Measurements from ENCODE around the gene SORCS2. TPM values are rescaled to one million over a fixed set of nuclear protein-coding genes. Genes with fewer than 3 reads are reported as not detected.
A peak's percentile ranks its signal among the peaks of the same experiment; 100 is the strongest.

SORCS2 gene
- total and polyA plus RNA-seq, 7 donors, result 0.18 to 1.5 (median 0.36) TPM

DNA sequence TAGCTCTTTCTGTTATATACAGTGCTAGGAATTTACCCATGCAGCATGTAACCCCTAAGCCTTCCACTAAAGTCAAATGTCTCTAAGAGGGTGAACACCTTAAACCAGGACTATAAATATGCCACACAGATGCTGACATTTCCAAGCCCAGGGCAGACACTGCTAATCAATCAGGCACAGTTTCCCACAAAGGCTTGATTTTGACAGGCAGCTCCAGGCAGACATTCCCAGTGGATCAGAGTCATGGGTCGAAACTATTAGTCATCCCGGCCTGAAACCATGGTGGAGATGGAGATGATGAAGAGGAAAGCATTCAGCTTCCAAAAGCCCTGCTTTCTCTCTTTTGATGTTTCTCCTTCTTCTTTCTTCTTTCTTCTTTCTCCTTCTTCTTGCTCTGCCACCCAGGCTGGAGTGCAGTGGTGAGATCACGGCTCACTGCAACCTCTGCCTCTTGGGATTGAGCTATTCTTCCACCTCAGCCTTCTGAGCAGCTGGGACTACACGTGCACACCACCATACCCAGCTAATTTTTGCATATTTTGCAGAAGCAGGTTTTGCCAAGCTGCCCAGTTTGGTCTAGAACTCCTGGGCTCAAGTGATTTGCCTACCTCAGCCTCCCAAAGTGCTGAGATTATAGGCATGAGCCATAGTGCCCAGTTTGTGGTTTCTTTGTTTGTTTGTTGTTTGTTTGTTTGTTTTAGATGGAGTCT, 21.0 kb upstream of the SORCS2 start:
- intact Hi-C loops (cut with DNase I), result no loop called here
- H3K27ac ChIP-seq, result no peak overlapping the region
- H3K36me3 ChIP-seq (ENCODE audit: insufficient read depth in 1 of 2, low read depth in 1 of 2), result no peaks in the 10 kb centered on the region
- no peaks in the 10 kb centered on the region for H3K9me3 ChIP-seq
- no peaks in the 10 kb centered on the region for H3K27me3 ChIP-seq (ENCODE audit: insufficient read depth in 3 of 3, low read length in 2 of 3)
- no peak overlapping the region for H3K4me3 ChIP-seq
- TF ChIP-seq, protein P1, sequence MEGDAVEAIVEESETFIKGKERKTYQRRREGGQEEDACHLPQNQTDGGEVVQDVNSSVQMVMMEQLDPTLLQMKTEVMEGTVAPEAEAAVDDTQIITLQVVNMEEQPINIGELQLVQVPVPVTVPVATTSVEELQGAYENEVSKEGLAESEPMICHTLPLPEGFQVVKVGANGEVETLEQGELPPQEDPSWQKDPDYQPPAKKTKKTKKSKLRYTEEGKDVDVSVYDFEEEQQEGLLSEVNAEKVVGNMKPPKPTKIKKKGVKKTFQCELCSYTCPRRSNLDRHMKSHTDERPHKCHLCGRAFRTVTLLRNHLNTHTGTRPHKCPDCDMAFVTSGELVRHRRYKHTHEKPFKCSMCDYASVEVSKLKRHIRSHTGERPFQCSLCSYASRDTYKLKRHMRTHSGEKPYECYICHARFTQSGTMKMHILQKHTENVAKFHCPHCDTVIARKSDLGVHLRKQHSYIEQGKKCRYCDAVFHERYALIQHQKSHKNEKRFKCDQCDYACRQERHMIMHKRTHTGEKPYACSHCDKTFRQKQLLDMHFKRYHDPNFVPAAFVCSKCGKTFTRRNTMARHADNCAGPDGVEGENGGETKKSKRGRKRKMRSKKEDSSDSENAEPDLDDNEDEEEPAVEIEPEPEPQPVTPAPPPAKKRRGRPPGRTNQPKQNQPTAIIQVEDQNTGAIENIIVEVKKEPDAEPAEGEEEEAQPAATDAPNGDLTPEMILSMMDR (IDR thresholded peaks at IDR 0.05), result no peak
- DNase-seq (peak in 1 of 2 donors; percentile 5), ATAC-seq (no peak)
- WGBS, 3 donors, result 54 to 66% (median 64%) methylated on average over 4 of the region's 4 CpGs
- no peaks in the 10 kb centered on the region for H3K4me1 ChIP-seq

DNA sequence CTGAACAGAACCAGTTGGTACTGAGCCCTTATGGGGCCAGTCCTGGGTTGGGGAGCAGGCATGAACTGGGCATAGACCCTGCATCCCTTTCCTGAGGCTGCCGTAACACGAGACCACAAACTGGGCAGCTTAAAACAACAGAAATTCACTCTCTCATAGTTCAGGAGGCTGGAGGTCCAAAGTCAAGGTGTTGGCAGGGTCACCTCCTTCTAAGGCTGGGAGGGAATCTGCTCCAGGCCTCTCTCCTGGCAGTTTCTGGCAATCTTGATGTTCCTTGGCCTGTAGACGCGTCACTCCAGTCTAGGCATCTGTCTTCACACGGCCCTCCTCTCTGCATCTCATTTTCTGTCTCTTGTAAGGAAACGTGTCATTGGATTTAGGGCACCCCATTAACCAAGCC, 19.8 kb upstream of the SORCS2 start:
- no peak overlapping the region for H3K27ac ChIP-seq
- H3K27me3 ChIP-seq (ENCODE audit: insufficient read depth in 3 of 3, low read length in 2 of 3), result no peaks in the 10 kb centered on the region
- ATAC-seq (no peak), DNase-seq (no peak)
- no peaks in the 10 kb centered on the region for H3K4me1 ChIP-seq
- TF ChIP-seq, protein P1 (IDR thresholded peaks at IDR 0.05), result no peak
- no peaks in the 10 kb centered on the region for H3K36me3 ChIP-seq (ENCODE audit: insufficient read depth in 1 of 2, low read depth in 1 of 2)
- 88 to 93% (median 93%) methylated on average over 6 of the region's 6 CpGs for WGBS, 3 donors
- no peaks in the 10 kb centered on the region for H3K9me3 ChIP-seq
- no peak overlapping the region for H3K4me3 ChIP-seq
- intact Hi-C loops (cut with DNase I), result no loop called here

DNA sequence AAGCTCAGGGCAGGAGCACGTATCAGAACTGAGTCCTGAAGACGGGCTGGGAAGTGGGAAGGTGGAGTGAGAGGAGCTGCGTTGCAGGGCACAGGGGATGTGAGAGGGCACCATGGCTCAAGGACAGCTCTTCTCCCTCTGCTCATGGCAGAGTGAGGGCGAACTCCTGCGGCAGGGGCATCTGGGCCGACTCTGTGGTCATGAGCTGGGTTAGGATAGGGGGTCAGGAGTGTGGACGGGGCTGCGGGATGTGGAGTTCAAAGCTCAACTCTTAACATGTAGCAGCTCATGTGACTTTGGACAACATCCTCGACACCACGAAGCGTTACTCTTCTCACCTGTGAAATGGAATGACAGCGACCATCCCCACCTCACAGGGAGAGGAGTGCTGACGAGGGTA, 19.4 kb upstream of the SORCS2 start:
- H3K36me3 ChIP-seq (ENCODE audit: insufficient read depth in 1 of 2, low read depth in 1 of 2), result no peaks in the 10 kb centered on the region
- TF ChIP-seq, protein P1 (IDR thresholded peaks at IDR 0.05), result no peak
- no peak overlapping the region for H3K27ac ChIP-seq
- H3K27me3 ChIP-seq (ENCODE audit: insufficient read depth in 3 of 3, low read length in 2 of 3), result no peaks in the 10 kb centered on the region
- no peak overlapping the region for H3K4me3 ChIP-seq
- no peaks in the 10 kb centered on the region for H3K9me3 ChIP-seq
- H3K4me1 ChIP-seq, result no peaks in the 10 kb centered on the region
- intact Hi-C loops (cut with DNase I), result no loop called here
- no peak for ATAC-seq
- peak in 1 of 2 donors; percentile 40 for DNase-seq
- WGBS, 3 donors, result 87 to 89% (median 89%) methylated on average over 12 to 13 of the region's 13 CpGs

DNA sequence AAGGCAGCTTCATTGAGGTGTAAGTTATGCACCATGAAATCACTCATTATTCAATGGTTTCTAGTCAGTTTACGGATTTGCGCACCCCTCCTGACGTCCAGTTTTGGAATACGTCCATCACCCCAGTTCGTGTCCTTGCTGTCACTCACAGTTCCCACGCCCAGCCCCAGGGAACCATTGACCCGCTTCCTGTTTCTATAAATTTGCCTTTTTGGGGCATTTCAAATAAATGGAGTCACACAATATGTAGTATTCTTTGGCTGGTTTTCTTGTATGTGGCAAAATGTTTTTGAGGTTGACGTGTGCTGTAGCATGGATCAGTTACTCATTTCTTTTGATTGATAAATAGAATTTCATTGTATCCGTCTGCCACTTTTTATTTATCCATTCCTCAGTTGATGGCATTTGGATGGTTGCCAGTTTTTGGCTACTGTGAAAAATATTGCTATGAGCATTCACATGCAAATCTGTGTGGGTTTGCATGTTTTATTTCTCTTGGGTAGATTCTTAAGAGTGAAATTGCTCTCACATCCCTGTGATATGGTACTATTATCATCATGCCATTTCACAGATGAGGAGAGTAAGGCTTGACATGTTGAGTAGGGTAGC, 18.4 kb upstream of the SORCS2 start:
- intact Hi-C loops (cut with DNase I), result no loop called here
- Histone ChIP-seq H3K9me3 (peaks cover 2% of the 10 kb centered on the region), H3K27me3 (ENCODE audit: insufficient read depth in 3 of 3, low read length in 2 of 3) (no peaks in the 10 kb centered on the region), H3K4me1 (no peaks in the 10 kb centered on the region), H3K4me3 (no peak overlapping the region), H3K36me3 (ENCODE audit: insufficient read depth in 1 of 2, low read depth in 1 of 2) (no peaks in the 10 kb centered on the region), H3K27ac (no peak overlapping the region)
- ATAC-seq, result no peak
- DNase-seq, result peak in 1 of 2 donors; percentile 12
- WGBS, 3 donors, result 40 to 50% (median 42%) methylated on average over 9 of the region's 9 CpGs
- TF ChIP-seq, protein P1 (IDR thresholded peaks at IDR 0.05), result no peak

All from psoas muscle (tissue), 8 donors.